Mucosa of descending colon (tissue), 3 donors: ENCODE results near the gene TGFB2. TPM values are rescaled to one million over a fixed set of nuclear protein-coding genes. Genes with fewer than 3 reads are reported as not detected.
"Not testable (repeated sequence)": the region's sequence is repeated elsewhere in the genome, so short reads cannot be mapped to it uniquely, and the experiment has no call there.

Experiments used
- ATAC-seq: fragments of 200-7000 bp; cut with Tn5 transposase; one replicate; pipeline ENCODE4 v1.9.1; 2020; ENCODE audit warnings: mild to moderate bottlenecking, moderate library complexity
- DNase-seq, 3 donors: peaks; one replicate each; pipeline ENCODE4 v3.0.0-alpha.2; 2020
- H3K36me3 ChIP-seq: fragments of 200-600 bp; one replicate; pipeline ENCODE4 v1.8.0; 2021; ENCODE audit warnings: low read depth, mild to moderate bottlenecking
- H3K4me1 ChIP-seq: fragments of 200-600 bp; one replicate; pipeline ENCODE4 v1.8.0; 2021; ENCODE audit warnings: low read depth, mild to moderate bottlenecking
- H3K4me3 ChIP-seq: fragments of 200-600 bp; one replicate; pipeline ENCODE4 v1.8.0; 2021; ENCODE audit warnings: mild to moderate bottlenecking
- H3K9me3 ChIP-seq: fragments of 200-600 bp; one replicate; pipeline ENCODE4 v1.8.0; 2021; ENCODE audit warnings: mild to moderate bottlenecking
- CTCF ChIP-seq: fragments of 200-600 bp; IDR thresholded peaks from one replicate; pipeline ENCODE4 v1.8.0; 2022; ENCODE audit warnings: antibody characterized with exemption, mild to moderate bottlenecking
- intact Hi-C, 2 donors: fragments of 100-400 bp; cut with DNase I in 1 of 2; cut with micrococcal nuclease in 1 of 2; formaldehyde crosslinking; loops; one replicate each; pipeline versions ENCODE4 v1.11.0 to v1.11.1; 2022; cut with DNase I, micrococcal nuclease
- total RNA-seq, 3 donors: library from RNA; stranded (reverse); fragmentation: NEBNext Ultra II Directional in 2 of 3; extraction: Animal tissue kit (Norgen Biotek cat#: 25700) in 2 of 3; gene quantifications; one replicate each; pipeline versions ENCODE4 v1.2.1 to v1.2.4, GENCODE V29; 2021 to 2023
- donor health status: DM: no; HTN: no; CAD: no; lungs with moderate emphysema.
- donor health status: DM: no; HTN: no; CAD: no.
- donor health status: DM: no; HTN: yes; CAD: no.

The TGFB2 gene
- total RNA-seq, 3 donors from 2014 or later = 0.09 to 8.5 (median 0.48) TPM

- Histone ChIP-seq H3K4me1 (no peaks in the 10 kb centered on the region), H3K9me3 (no peaks in the 10 kb centered on the region), H3K4me3 (no peak overlapping the region), H3K36me3 (no peaks in the 10 kb centered on the region)
- no peak for ATAC-seq
- intact Hi-C loops = no loop called here
- DNase-seq = no peak
- no peak for TF ChIP-seq CTCF
These were observed 39.6 kb upstream of the TGFB2 start for GRCh38 chr1:218305472-218306064.

GRCh38 chr1:218312509-218312908 is 32.6 kb upstream of the TGFB2 start:
- ATAC-seq (no peak), DNase-seq (no peak)
- Histone ChIP-seq H3K36me3 (no peaks in the 10 kb centered on the region), H3K4me1 (no peaks in the 10 kb centered on the region), H3K9me3 (no peaks in the 10 kb centered on the region), H3K4me3 (no peak overlapping the region)
- TF ChIP-seq CTCF = no peak
- intact Hi-C loops = no loop called here

GRCh38 chr1:218314316-218314715 is 30.8 kb upstream of the TGFB2 start:
- H3K9me3 ChIP-seq = no peaks in the 10 kb centered on the region
- DNase-seq (no peak), ATAC-seq (no peak)
- H3K4me1 ChIP-seq = no peaks in the 10 kb centered on the region
- H3K36me3 ChIP-seq = no peaks in the 10 kb centered on the region
- no peak overlapping the region for H3K4me3 ChIP-seq
- intact Hi-C loops = no loop called here
- TF ChIP-seq CTCF = no peak

- Histone ChIP-seq H3K36me3 (no peaks in the 10 kb centered on the region), H3K4me3 (no peak overlapping the region)
- ATAC-seq = no peak
These were observed 29.5 kb upstream of the TGFB2 start for GRCh38 chr1:218315638-218316037.

GRCh38 chr1:218317061-218317460 is 28.1 kb upstream of the TGFB2 start:
- intact Hi-C loops = no loop called here
- Histone ChIP-seq H3K36me3 (no peaks in the 10 kb centered on the region), H3K4me1 (no peaks in the 10 kb centered on the region), H3K9me3 (no peaks in the 10 kb centered on the region), H3K4me3 (no peak overlapping the region)
- ATAC-seq (no peak), DNase-seq (no peak)
- no peak for TF ChIP-seq CTCF

More at GRCh38 chr1:218315638-218316037, 29.5 kb upstream of the TGFB2 start:
- no peaks in the 10 kb centered on the region for H3K9me3 ChIP-seq
- intact Hi-C loops = no loop called here
- no peaks in the 10 kb centered on the region for H3K4me1 ChIP-seq
- no peak for DNase-seq
- no peak for TF ChIP-seq CTCF

- DNase-seq, H3K4me3 ChIP-seq, H3K4me1 ChIP-seq, H3K9me3 ChIP-seq, intact Hi-C loops, ATAC-seq, H3K36me3 ChIP-seq: not testable (repeated sequence)
These were observed 25.0 kb upstream of the TGFB2 start for GRCh38 chr1:218320182-218320581.
